SK-N-SH (cell line): ENCODE data around the gene NPPB. TPM values are rescaled to one million over a fixed set of nuclear protein-coding genes. Genes with fewer than 3 reads are reported as not detected.
A peak's percentile ranks its signal among the peaks of the same experiment; 100 is the strongest.

Experiments
- CTCF ChIA-PET: fragments of 300-600, 350-600 bp; formaldehyde crosslinking; extraction: SDS; loops from one replicate; lab custom pipeline; 2021; lab: Yijun Ruan, JAX
- POLR2A ChIA-PET: fragments of 350-600 bp; sonication (Branson Sonifier 250); formaldehyde crosslinking; extraction: SDS; loops from one replicate; lab custom pipeline; 2020; ENCODE audit warnings: antibody characterized with exemption, inconsistent platforms; lab: Yijun Ruan, JAX
- DNase-seq: peaks from one replicate; pipeline ENCODE4 v3.0.0; 2012
- H2AFZ ChIP-seq: fragments of 200-600 bp; sonication (generic); 2 replicates; pipeline ENCODE4 v1.8.1; 2016; ENCODE audit warnings: antibody characterized with exemption, mild to moderate bottlenecking, low read depth
- H3F3A ChIP-seq: fragments of 200-600 bp; sonication (generic); replicated peaks from 2 replicates; pipeline ENCODE3; 2016; ENCODE audit warnings: antibody characterized with exemption, mild to moderate bottlenecking; ENCODE audit not compliant: insufficient read depth
- H3K27ac ChIP-seq, 2 experiments: fragments of 200-500 bp in 1 of 2; fragments of 200-600 bp in 1 of 2; sonication (Bioruptor generic) in 1 of 2; sonication (generic), shearing (Covaris generic) in 1 of 2; 2 replicates each; pipeline versions ENCODE4 v1.5.1 to v1.6.1; 2014 to 2016; ENCODE audit warnings: low read depth in 2 of 2, inconsistent platforms in 1 of 2, low read length in 1 of 2, mild to moderate bottlenecking in 1 of 2, mixed read lengths in 1 of 2
- H3K27me3 ChIP-seq: fragments of 200-600 bp; sonication (generic), shearing (Covaris generic); 2 replicates; pipeline ENCODE4 v1.6.1; 2016; ENCODE audit warnings: mixed run types; ENCODE audit not compliant: insufficient read depth
- H3K36me3 ChIP-seq, 2 experiments: fragments of 200-500 bp in 1 of 2; fragments of 200-600 bp in 1 of 2; sonication (Bioruptor generic) in 1 of 2; sonication (generic) in 1 of 2; replicated peaks in 1 of 2; 2 replicates each; pipeline versions ENCODE3 to v1.5.1; 2014 to 2016; ENCODE audit warnings: low read length in 1 of 2, mild to moderate bottlenecking in 1 of 2; ENCODE audit not compliant: insufficient read depth in 2 of 2, control insufficient read depth in 1 of 2
- H3K4me1 ChIP-seq, 2 experiments: fragments of 200-500 bp in 1 of 2; fragments of 200-600 bp in 1 of 2; sonication (Bioruptor generic) in 1 of 2; sonication (generic), shearing (Covaris generic) in 1 of 2; 2 replicates each; pipeline versions ENCODE4 v1.5.1 to v1.6.1; 2014 to 2016; ENCODE audit warnings: low read depth in 1 of 2, low read length in 1 of 2, mixed run types in 1 of 2; ENCODE audit not compliant: insufficient read depth in 2 of 2, control insufficient read depth in 1 of 2
- H3K4me2 ChIP-seq: fragments of 200-600 bp; sonication (generic), shearing (Covaris generic); 2 replicates; pipeline ENCODE4 v1.6.1; 2017; ENCODE audit warnings: mixed run types
- H3K4me3 ChIP-seq, 2 experiments: fragments of 200-500 bp in 1 of 2; fragments of 200-600 bp in 1 of 2; sonication (Bioruptor generic) in 1 of 2; sonication (generic), shearing (Covaris generic) in 1 of 2; 2 replicates each; pipeline versions ENCODE4 v1.5.1 to v1.8.1; 2014 to 2016; ENCODE audit warnings: low read depth in 2 of 2, inconsistent platforms in 1 of 2, low read length in 1 of 2, mild to moderate bottlenecking in 1 of 2, mixed read lengths in 1 of 2, moderate library complexity in 1 of 2
- H3K79me2 ChIP-seq: fragments of 200-600 bp; sonication (generic); 2 replicates; pipeline ENCODE4 v1.8.1; 2017; ENCODE audit warnings: mild to moderate bottlenecking; ENCODE audit not compliant: insufficient read depth
- H3K9ac ChIP-seq: fragments of 200-600 bp; sonication (generic); 2 replicates; pipeline ENCODE4 v1.6.1; 2017; ENCODE audit warnings: mixed run types
- H3K9me2 ChIP-seq: fragments of 200-600 bp; sonication (generic); 2 replicates; pipeline ENCODE4 v1.6.1; 2017; ENCODE audit warnings: mixed run types
- H3K9me3 ChIP-seq: fragments of 200-600 bp; sonication (generic); 2 replicates; pipeline ENCODE4 v1.6.1; 2017; ENCODE audit warnings: mixed run types, mild to moderate bottlenecking, moderate library complexity
- H4K20me1 ChIP-seq: fragments of 200-600 bp; sonication (generic); 2 replicates; pipeline ENCODE4 v1.6.1; 2017; ENCODE audit warnings: mild to moderate bottlenecking, mixed run types; ENCODE audit not compliant: insufficient read depth
- CHD2 ChIP-seq: fragments of 150-350 bp; IDR thresholded peaks from 2 replicates; pipeline ENCODE4 v1.6.1; 2018; ENCODE audit warnings: low read length; ENCODE audit not compliant: partially characterized antibody
- EP300 ChIP-seq, 2 experiments: IDR thresholded peaks; 2 replicates each; pipeline versions ENCODE4 v1.4.0 to v1.6.1; 2012; ENCODE audit warnings: borderline replicate concordance in 1 of 2, low read depth in 1 of 2, low read length in 1 of 2
- EZH2phosphoT487 ChIP-seq: fragments of 200-600 bp; sonication (generic); IDR thresholded peaks from 2 replicates; pipeline ENCODE4 v1.6.1; 2017; ENCODE audit warnings: low read depth, mixed run types, mild to moderate bottlenecking, antibody characterized with exemption, moderate library complexity, borderline replicate concordance
- FOXJ3 ChIP-seq: sonication (generic); formaldehyde crosslinking; IDR thresholded peaks from 2 replicates; pipeline ENCODE4 v1.5.1; 2020; ENCODE audit warnings: mild to moderate bottlenecking, missing genetic modification reagents
- JUND ChIP-seq: IDR thresholded peaks from 2 replicates; pipeline ENCODE4 v1.4.0; 2012
- MEF2A ChIP-seq: IDR thresholded peaks from 2 replicates; pipeline ENCODE4 v1.4.0; 2012; ENCODE audit warnings: low read depth, borderline replicate concordance
- MXI1 ChIP-seq: IDR thresholded peaks from 2 replicates; pipeline ENCODE4 v1.6.1; 2012; ENCODE audit warnings: mild to moderate bottlenecking, low read depth, low read length, improper control_type of control experiment
- NRF1 ChIP-seq: IDR thresholded peaks from 2 replicates; pipeline ENCODE4 v1.6.1; 2012; ENCODE audit warnings: low read depth, mild to moderate bottlenecking, low read length
- POLR2AphosphoS5 ChIP-seq: IDR thresholded peaks from 2 replicates; pipeline ENCODE4 v1.6.1; 2012; ENCODE audit warnings: low read depth, low read length
- RAD21 ChIP-seq: IDR thresholded peaks from 2 replicates; pipeline ENCODE4 v1.6.1; 2012; ENCODE audit warnings: mild to moderate bottlenecking, low read length
- RCOR1 ChIP-seq: fragments of 150-350 bp; IDR thresholded peaks from 2 replicates; pipeline ENCODE4 v1.6.1; 2017; ENCODE audit warnings: antibody characterized with exemption, low read length
- RFX5 ChIP-seq: IDR thresholded peaks from 2 replicates; pipeline ENCODE4 v1.6.1; 2012; ENCODE audit warnings: mild to moderate bottlenecking, improper control_type of control experiment, low read length
- RXRA ChIP-seq: IDR thresholded peaks from 2 replicates; pipeline ENCODE4 v1.4.0; 2012; ENCODE audit warnings: low read depth, mild to moderate bottlenecking, borderline replicate concordance
- SIN3A ChIP-seq: IDR thresholded peaks from 2 replicates; pipeline ENCODE4 v1.6.1; 2012; ENCODE audit warnings: low read depth, mild to moderate bottlenecking, low read length, moderate library complexity, borderline replicate concordance
- SMC3 ChIP-seq: IDR thresholded peaks from 2 replicates; pipeline ENCODE4 v1.6.1; 2012; ENCODE audit warnings: low read depth, low read length, improper control_type of control experiment
- TAF1 ChIP-seq: IDR thresholded peaks from 2 replicates; pipeline ENCODE4 v1.6.1; 2012; ENCODE audit warnings: low read depth, mild to moderate bottlenecking, low read length, moderate library complexity, borderline replicate concordance
- TCF12 ChIP-seq: IDR thresholded peaks from 2 replicates; pipeline ENCODE4 v1.4.0; 2012
- WGBS: methylation state at CpG from one replicate; pipeline ENCODE4 v1.1.6; 2017; ENCODE audit warnings: low lambda C conversion rate; 5-methylcytosine and 5-hydroxymethylcytosine counted together
- polyA plus RNA-seq, 3 experiments: library from polyadenylated mRNA; depleted of rRNA; stranded (reverse); fragments of >200 nt; gene quantifications; 2 replicates each; pipeline ENCODE4 v1.2.3, GENCODE V29; 2012
- TF ChIP-seq, protein P1 (sequence below): fragments of 200-600 bp; sonication (generic); IDR thresholded peaks from 2 replicates; pipeline ENCODE4 v1.6.1; 2017; ENCODE audit warnings: antibody characterized with exemption, mild to moderate bottlenecking, moderate library complexity
- TF ChIP-seq, protein P2 (sequence below): fragments of 150-350 bp; IDR thresholded peaks from 2 replicates; pipeline ENCODE4 v1.6.1; 2017; ENCODE audit warnings: antibody characterized with exemption, low read length, low read depth, borderline replicate concordance
- TF ChIP-seq, protein P3 (sequence below): IDR thresholded peaks from 2 replicates; pipeline ENCODE4 v1.4.0; 2012; ENCODE audit warnings: low read depth
- TF ChIP-seq, protein P4 (sequence below): fragments of 150-350 bp; IDR thresholded peaks from 2 replicates; pipeline ENCODE4 v1.6.1; 2016; ENCODE audit warnings: mild to moderate bottlenecking, low read depth, low read length
- TF ChIP-seq, protein P5 (sequence below): IDR thresholded peaks from 2 replicates; pipeline ENCODE4 v1.4.0; 2012; ENCODE audit warnings: low read depth, borderline replicate concordance
- TF ChIP-seq, protein P6 (sequence below): IDR thresholded peaks from 2 replicates; pipeline ENCODE4; 2012

Gene NPPB
- polyA plus RNA-seq, 1 of the 3 experiments (the other 2 are of a cell fraction) = 0.85 TPM

DNA sequence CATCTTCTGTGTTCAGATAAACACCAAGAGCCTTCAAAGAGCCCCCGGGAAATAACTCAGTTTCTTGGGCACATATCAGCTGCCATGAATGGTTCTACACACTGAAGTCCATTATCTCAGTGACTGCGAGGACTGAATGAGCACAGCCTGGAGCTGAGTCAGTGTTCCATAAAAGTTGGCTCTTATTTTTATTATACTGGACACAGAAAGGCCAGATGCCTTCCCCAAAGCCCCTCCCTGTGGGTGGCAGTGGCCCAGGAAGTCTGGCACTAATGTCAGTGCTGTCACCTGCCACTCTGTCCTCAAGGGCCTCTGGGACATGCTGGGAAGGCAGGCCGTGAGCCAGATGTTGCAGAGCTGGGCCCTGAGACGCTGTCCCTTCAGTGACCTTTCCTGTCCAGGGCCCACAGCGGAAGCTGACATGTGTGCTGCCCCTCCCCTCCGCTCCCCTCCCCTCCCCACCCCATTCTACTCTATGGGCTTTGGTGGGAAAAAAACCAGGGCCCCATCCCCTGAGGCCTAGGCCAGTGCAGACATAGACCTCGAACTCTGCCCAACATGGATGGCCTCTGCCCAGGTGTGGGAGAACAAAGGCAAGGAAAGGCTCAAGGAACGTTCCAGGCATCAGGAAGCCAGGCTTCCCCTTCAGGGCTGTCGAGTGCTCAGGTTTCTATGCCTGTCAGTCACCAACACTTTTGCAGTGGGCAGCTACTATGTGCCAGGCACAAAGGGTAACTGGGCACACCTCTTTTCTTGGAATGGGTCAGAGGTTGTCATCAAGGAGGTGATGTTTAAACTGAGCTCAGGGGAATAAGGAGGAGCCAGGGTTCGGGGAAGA, 22.4 kb upstream of the NPPB start:
- ChIA-PET POLR2A (interaction anchor here (0.9 to 2.2 kb wide), 6 partner anchors 21 to 86 kb away, joined by 3 to 15 read pairs (median 6); partner anchors contain the start of gene NPPA), CTCF (interaction anchor here (0.8 to 4.6 kb wide), 8 partner anchors 8 to 105 kb away, joined by 3 to 42 read pairs (median 4); no protein-coding TSS in a partner anchor)
- Histone ChIP-seq H3K9ac (no peak overlapping the region), H4K20me1 (no peaks in the 10 kb centered on the region), H3K4me2 (no peak overlapping the region), H3K9me3 (no peaks in the 10 kb centered on the region), H3F3A (no peaks in the 10 kb centered on the region), H3K9me2 (no peaks in the 10 kb centered on the region), H3K4me3 (no peak overlapping the region), H3K4me1 (peaks cover 0 to 65% of the 10 kb centered on the region in 2 experiments; a peak in 2 of 4 replicates), H3K27me3 (0 out of 2 replicates have a peak, but pooled peaks cover 5% of the 10 kb centered on the region), H3K36me3 (no peaks in the 10 kb centered on the region), H2AFZ (no peak overlapping the region), H3K27ac (peak overlapping the region in 1 of 2 experiments; percentile 99; a peak in 2 of 4 replicates), H3K79me2 (no peaks in the 10 kb centered on the region)
- DNase-seq = peak; percentile 91
- 22% methylated on average over 6 of the region's 10 CpGs for WGBS
- TF ChIP-seq RFX5 = no peak
- TF ChIP-seq RCOR1 = peak; percentile 78; the same call in 1 of the 2 replicates
- peak; percentile 81 for TF ChIP-seq CHD2
- TF ChIP-seq POLR2AphosphoS5 = no peak
- TF ChIP-seq RAD21 = 0 out of 2 replicates have a peak, but pooled peaks have one; percentile 2
- TF ChIP-seq, protein P1, sequence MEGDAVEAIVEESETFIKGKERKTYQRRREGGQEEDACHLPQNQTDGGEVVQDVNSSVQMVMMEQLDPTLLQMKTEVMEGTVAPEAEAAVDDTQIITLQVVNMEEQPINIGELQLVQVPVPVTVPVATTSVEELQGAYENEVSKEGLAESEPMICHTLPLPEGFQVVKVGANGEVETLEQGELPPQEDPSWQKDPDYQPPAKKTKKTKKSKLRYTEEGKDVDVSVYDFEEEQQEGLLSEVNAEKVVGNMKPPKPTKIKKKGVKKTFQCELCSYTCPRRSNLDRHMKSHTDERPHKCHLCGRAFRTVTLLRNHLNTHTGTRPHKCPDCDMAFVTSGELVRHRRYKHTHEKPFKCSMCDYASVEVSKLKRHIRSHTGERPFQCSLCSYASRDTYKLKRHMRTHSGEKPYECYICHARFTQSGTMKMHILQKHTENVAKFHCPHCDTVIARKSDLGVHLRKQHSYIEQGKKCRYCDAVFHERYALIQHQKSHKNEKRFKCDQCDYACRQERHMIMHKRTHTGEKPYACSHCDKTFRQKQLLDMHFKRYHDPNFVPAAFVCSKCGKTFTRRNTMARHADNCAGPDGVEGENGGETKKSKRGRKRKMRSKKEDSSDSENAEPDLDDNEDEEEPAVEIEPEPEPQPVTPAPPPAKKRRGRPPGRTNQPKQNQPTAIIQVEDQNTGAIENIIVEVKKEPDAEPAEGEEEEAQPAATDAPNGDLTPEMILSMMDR = no peak
- TF ChIP-seq EZH2phosphoT487 = no peak
- TF ChIP-seq JUND = no peak
- TF ChIP-seq SMC3 = no peak
- no peak for TF ChIP-seq NRF1
- TF ChIP-seq TCF12 = no peak
- peak; percentile 85 for TF ChIP-seq MXI1
- no peak for TF ChIP-seq MEF2A
- TF ChIP-seq TAF1 = no peak
- TF ChIP-seq SIN3A = no peak
- TF ChIP-seq, protein P2, sequence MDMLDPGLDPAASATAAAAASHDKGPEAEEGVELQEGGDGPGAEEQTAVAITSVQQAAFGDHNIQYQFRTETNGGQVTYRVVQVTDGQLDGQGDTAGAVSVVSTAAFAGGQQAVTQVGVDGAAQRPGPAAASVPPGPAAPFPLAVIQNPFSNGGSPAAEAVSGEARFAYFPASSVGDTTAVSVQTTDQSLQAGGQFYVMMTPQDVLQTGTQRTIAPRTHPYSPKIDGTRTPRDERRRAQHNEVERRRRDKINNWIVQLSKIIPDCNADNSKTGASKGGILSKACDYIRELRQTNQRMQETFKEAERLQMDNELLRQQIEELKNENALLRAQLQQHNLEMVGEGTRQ = no peak
- TF ChIP-seq, protein P3, sequence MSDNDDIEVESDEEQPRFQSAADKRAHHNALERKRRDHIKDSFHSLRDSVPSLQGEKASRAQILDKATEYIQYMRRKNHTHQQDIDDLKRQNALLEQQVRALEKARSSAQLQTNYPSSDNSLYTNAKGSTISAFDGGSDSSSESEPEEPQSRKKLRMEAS = no peak
- TF ChIP-seq FOXJ3 (CRISPR knock-in tag) = peak; percentile 74
- TF ChIP-seq RXRA = no peak
- TF ChIP-seq, protein P4, sequence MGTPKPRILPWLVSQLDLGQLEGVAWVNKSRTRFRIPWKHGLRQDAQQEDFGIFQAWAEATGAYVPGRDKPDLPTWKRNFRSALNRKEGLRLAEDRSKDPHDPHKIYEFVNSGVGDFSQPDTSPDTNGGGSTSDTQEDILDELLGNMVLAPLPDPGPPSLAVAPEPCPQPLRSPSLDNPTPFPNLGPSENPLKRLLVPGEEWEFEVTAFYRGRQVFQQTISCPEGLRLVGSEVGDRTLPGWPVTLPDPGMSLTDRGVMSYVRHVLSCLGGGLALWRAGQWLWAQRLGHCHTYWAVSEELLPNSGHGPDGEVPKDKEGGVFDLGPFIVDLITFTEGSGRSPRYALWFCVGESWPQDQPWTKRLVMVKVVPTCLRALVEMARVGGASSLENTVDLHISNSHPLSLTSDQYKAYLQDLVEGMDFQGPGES = no peak
- TF ChIP-seq, protein P5, sequence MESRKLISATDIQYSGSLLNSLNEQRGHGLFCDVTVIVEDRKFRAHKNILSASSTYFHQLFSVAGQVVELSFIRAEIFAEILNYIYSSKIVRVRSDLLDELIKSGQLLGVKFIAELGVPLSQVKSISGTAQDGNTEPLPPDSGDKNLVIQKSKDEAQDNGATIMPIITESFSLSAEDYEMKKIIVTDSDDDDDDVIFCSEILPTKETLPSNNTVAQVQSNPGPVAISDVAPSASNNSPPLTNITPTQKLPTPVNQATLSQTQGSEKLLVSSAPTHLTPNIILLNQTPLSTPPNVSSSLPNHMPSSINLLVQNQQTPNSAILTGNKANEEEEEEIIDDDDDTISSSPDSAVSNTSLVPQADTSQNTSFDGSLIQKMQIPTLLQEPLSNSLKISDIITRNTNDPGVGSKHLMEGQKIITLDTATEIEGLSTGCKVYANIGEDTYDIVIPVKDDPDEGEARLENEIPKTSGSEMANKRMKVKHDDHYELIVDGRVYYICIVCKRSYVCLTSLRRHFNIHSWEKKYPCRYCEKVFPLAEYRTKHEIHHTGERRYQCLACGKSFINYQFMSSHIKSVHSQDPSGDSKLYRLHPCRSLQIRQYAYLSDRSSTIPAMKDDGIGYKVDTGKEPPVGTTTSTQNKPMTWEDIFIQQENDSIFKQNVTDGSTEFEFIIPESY = no peak
- TF ChIP-seq, protein P6, sequence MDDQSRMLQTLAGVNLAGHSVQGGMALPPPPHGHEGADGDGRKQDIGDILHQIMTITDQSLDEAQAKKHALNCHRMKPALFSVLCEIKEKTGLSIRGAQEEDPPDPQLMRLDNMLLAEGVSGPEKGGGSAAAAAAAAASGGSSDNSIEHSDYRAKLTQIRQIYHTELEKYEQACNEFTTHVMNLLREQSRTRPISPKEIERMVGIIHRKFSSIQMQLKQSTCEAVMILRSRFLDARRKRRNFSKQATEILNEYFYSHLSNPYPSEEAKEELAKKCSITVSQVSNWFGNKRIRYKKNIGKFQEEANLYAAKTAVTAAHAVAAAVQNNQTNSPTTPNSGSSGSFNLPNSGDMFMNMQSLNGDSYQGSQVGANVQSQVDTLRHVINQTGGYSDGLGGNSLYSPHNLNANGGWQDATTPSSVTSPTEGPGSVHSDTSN = no peak
- peak in 1 of 2 experiments; percentile 93; a peak in 2 of 4 replicates for TF ChIP-seq EP300 (IDR thresholded peaks at IDR 0.05; ENCODE audit: borderline replicate concordance in 1 of 2, low read depth in 1 of 2, low read length in 1 of 2)
